ENCODE data around the gene GIMAP5. TPM values are rescaled to one million over a fixed set of nuclear protein-coding genes. Genes with fewer than 3 reads are reported as not detected.

GIMAP5 gene
- total and polyA plus RNA-seq, 2 donors (not counting 3 experiments of a cell fraction or from before 2014, with no cell fraction given) = 0.44 to 18.9 TPM

DNA sequence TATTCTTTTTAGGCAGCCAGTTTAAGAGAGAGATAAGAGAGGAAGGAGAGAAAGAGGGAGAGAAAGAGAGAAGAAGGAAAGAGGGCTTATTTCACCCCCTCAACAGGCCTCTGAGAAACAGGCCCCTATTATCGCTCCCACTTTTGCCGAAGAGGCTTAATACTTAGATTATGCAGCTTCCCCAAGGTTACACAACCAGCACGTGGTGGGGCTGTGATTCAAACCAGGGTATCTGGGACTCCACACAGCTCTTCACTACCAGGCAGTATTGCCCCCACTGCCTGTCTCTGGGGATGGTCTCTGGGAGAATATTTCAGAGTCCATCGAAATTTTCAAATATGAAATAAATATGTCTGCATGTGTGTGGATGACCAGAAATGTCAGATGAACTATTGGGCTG, 17.8 kb upstream of the GIMAP5 start:
- BruUV-seq (replicated peaks) = no TSS peak
- H3K79me2 ChIP-seq (ENCODE audit: control insufficient read depth, insufficient read depth, low read length) = peaks cover 18% of the 10 kb centered on the region
- no peak overlapping the region for H3K9ac ChIP-seq (replicated peaks; ENCODE audit: extremely low read depth, insufficient read depth, low read length)
- H3K4me3 ChIP-seq (replicated peaks in 1 of 3; ENCODE audit: insufficient read depth in 1 of 3, low read depth in 1 of 3, low read length in 3 of 3) = no peak overlapping the region
- no peaks in the 10 kb centered on the region for H3K9me1 ChIP-seq (replicated peaks; ENCODE audit: control insufficient read depth, extremely low read depth, insufficient read depth, low read length)
- intact Hi-C loops (cut with micrococcal nuclease) = no loop called here
- ChIA-PET CTCF (no interaction called here), POLR2A (no interaction called here)
- H4K20me1 ChIP-seq (replicated peaks; ENCODE audit: control insufficient read depth, extremely low read depth, insufficient read depth, low read length) = no peaks in the 10 kb centered on the region
- no peak overlapping the region for H3K4me2 ChIP-seq (ENCODE audit: insufficient read depth, low read length)
- H3K36me3 ChIP-seq (ENCODE audit: control insufficient read depth in 2 of 2, extremely low read depth in 1 of 2, insufficient read depth in 2 of 2, low read length in 2 of 2) = peaks cover 8 to 25% of the 10 kb centered on the region in 2 experiments
- H3K9me3 ChIP-seq (replicated peaks; ENCODE audit: control insufficient read depth, insufficient read depth, low read length) = no peaks in the 10 kb centered on the region
- no peak overlapping the region for H3K27ac ChIP-seq (ENCODE audit: insufficient read depth, low read depth, low read length)
- no peak for DNase-seq (ENCODE audit: low read depth, low spot score)
- TF ChIP-seq GATA2 (IDR thresholded peaks at IDR 0.05; ENCODE audit: insufficient read depth, insufficient read length, low read depth, low read length) (no peak), POLR2AphosphoS5 (IDR thresholded peaks at IDR 0.05; ENCODE audit: insufficient read depth, low read depth, low read length) (no peak), FOS (IDR thresholded peaks at IDR 0.05; ENCODE audit: borderline replicate concordance, insufficient read depth, low read length) (no peak), MYC (IDR thresholded peaks at IDR 0.05; ENCODE audit: low read depth, low read length) (no peak)
- TF ChIP-seq, protein P1, sequence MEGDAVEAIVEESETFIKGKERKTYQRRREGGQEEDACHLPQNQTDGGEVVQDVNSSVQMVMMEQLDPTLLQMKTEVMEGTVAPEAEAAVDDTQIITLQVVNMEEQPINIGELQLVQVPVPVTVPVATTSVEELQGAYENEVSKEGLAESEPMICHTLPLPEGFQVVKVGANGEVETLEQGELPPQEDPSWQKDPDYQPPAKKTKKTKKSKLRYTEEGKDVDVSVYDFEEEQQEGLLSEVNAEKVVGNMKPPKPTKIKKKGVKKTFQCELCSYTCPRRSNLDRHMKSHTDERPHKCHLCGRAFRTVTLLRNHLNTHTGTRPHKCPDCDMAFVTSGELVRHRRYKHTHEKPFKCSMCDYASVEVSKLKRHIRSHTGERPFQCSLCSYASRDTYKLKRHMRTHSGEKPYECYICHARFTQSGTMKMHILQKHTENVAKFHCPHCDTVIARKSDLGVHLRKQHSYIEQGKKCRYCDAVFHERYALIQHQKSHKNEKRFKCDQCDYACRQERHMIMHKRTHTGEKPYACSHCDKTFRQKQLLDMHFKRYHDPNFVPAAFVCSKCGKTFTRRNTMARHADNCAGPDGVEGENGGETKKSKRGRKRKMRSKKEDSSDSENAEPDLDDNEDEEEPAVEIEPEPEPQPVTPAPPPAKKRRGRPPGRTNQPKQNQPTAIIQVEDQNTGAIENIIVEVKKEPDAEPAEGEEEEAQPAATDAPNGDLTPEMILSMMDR (IDR thresholded peaks at IDR 0.05; ENCODE audit: extremely low read depth in 1 of 2, insufficient read depth in 1 of 2, low read depth in 1 of 2, low read length in 2 of 2) = no peak
- no peak for FAIRE-seq
- H3K4me1 ChIP-seq (ENCODE audit: control insufficient read depth, extremely low read depth, insufficient read depth, low read length) = peaks cover 21% of the 10 kb centered on the region
- H2AFZ ChIP-seq (ENCODE audit: low read depth, low read length) = no peak overlapping the region
- dilution Hi-C loops (cut with MboI; ENCODE audit: extremely low pct_ligation_motif_present, low sequenced_read_pairs) = no loop called here
- no peaks in the 10 kb centered on the region for H3K27me3 ChIP-seq (ENCODE audit: control insufficient read depth in 2 of 2, insufficient read depth in 2 of 2, low read length in 2 of 2)

Data from endothelial cell of umbilical vein (primary cell).